Right lobe of liver (tissue), 6 donors: Measurements from ENCODE around the gene C3orf20. TPM values are rescaled to one million over a fixed set of nuclear protein-coding genes. Genes with fewer than 3 reads are reported as not detected.

Source experiments
- ATAC-seq, 4 donors: fragments of 200-7000 bp; cut with Tn5 transposase; one replicate each; pipeline ENCODE4 v1.9.1; 2020; ENCODE audit warnings: mild to moderate bottlenecking in 4 of 4, moderate library complexity in 4 of 4
- DNase-seq, 3 donors: peaks; one replicate each; pipeline ENCODE4 v3.0.0-alpha.2; 2020
- H3K27ac ChIP-seq, 3 donors: fragments of 200-600 bp; one replicate each; pipeline ENCODE4 v1.8.0; 2022
- H3K27me3 ChIP-seq, 2 donors: fragments of 200-600 bp; one replicate each; pipeline ENCODE4 v1.8.0; 2022
- H3K36me3 ChIP-seq, 4 donors: fragments of 200-600 bp; sonication (generic) in 1 of 4; one replicate each; pipeline versions ENCODE4 v1.5.1 to v1.8.0; 2017 to 2022; ENCODE audit warnings: control low read depth in 1 of 4
- H3K4me1 ChIP-seq, 4 donors: fragments of 200-600 bp; sonication (generic) in 1 of 4; one replicate each; pipeline versions ENCODE4 v1.5.1 to v1.8.0; 2017 to 2022; ENCODE audit warnings: control low read depth in 1 of 4
- H3K4me3 ChIP-seq, 3 donors: fragments of 200-600 bp; one replicate each; pipeline ENCODE4 v1.8.0; 2022
- H3K9me3 ChIP-seq, 4 donors: fragments of 200-600 bp; sonication (generic) in 1 of 4; one replicate each; pipeline versions ENCODE4 v1.5.1 to v1.8.0; 2017 to 2022; ENCODE audit warnings: control low read depth in 1 of 4
- POLR2A ChIP-seq: fragments of 450-650 bp; IDR thresholded peaks from one replicate; pipeline ENCODE4 v1.6.1; 2017; ENCODE audit warnings: antibody characterized with exemption, mild to moderate bottlenecking
- WGBS: methylation state at CpG from one replicate; pipeline ENCODE4 v1.1.6; 2018; ENCODE audit warnings: low coverage, low lambda C conversion rate; ENCODE audit not compliant: insufficient coverage; ENCODE audit errors: missing lambda C conversion rate; 5-methylcytosine and 5-hydroxymethylcytosine counted together
- intact Hi-C, 2 donors: fragments of 100-400 bp; cut with DNase I; formaldehyde crosslinking; loops; one replicate each; pipeline versions ENCODE4 v1.11.2 to v1.14.1; 2022
- total RNA-seq, 6 experiments: library from RNA; depleted of rRNA in 2 of 6; stranded (reverse); fragments of >200 nt in 2 of 6; fragmentation: NEBNext Ultra II Directional in 3 of 6; extraction: Animal tissue kit (Norgen Biotek cat#: 25700) in 3 of 6; gene quantifications; one replicate each; pipeline versions ENCODE4 v1.1.0 to v1.2.4, GENCODE V29; 2016 to 2023
- TF ChIP-seq, protein P1 (sequence below), 4 donors: fragments of 200-600 bp in 3 of 4; fragments of 450-650 bp in 1 of 4; IDR thresholded peaks; one replicate each; pipeline versions ENCODE4 v1.5.1 to v1.8.0; 2016 to 2022; ENCODE audit warnings: antibody characterized with exemption in 4 of 4, mild to moderate bottlenecking in 2 of 4
- donor health status: DM: no; HTN: yes; CAD: no.
- donor health status: DM: no; HTN: no; CAD: no.
- donor health status: DM: no; HTN: no; CAD: no.
- donor health status: DM: no; HTN: yes; CAD: no.
- donor health status: DM: no; HTN: yes; CAD: no.

Gene C3orf20
- total RNA-seq, 6 experiments from 2014 or later = 0.09 to 0.11 TPM; not detected in 4

GRCh38 chr3:14663396-14664135 is 11.4 kb upstream of the C3orf20 start:
- no peak for ATAC-seq
- H3K27me3 ChIP-seq = no peaks in the 10 kb centered on the region
- 83% methylated on average over 5 of the region's 5 CpGs for WGBS
- no peaks in the 10 kb centered on the region for H3K4me1 ChIP-seq
- no peak for DNase-seq
- intact Hi-C loops = no loop called here
- peaks cover 13 to 100% (median 58%) of the 10 kb centered on the region in 4 donors for H3K36me3 ChIP-seq
- no peak overlapping the region for H3K27ac ChIP-seq
- no peak overlapping the region for H3K4me3 ChIP-seq
- H3K9me3 ChIP-seq = no peaks in the 10 kb centered on the region
- TF ChIP-seq, protein P1, sequence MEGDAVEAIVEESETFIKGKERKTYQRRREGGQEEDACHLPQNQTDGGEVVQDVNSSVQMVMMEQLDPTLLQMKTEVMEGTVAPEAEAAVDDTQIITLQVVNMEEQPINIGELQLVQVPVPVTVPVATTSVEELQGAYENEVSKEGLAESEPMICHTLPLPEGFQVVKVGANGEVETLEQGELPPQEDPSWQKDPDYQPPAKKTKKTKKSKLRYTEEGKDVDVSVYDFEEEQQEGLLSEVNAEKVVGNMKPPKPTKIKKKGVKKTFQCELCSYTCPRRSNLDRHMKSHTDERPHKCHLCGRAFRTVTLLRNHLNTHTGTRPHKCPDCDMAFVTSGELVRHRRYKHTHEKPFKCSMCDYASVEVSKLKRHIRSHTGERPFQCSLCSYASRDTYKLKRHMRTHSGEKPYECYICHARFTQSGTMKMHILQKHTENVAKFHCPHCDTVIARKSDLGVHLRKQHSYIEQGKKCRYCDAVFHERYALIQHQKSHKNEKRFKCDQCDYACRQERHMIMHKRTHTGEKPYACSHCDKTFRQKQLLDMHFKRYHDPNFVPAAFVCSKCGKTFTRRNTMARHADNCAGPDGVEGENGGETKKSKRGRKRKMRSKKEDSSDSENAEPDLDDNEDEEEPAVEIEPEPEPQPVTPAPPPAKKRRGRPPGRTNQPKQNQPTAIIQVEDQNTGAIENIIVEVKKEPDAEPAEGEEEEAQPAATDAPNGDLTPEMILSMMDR (IDR thresholded peaks at IDR 0.05) = no peak
- TF ChIP-seq POLR2A = no peak

DNA sequence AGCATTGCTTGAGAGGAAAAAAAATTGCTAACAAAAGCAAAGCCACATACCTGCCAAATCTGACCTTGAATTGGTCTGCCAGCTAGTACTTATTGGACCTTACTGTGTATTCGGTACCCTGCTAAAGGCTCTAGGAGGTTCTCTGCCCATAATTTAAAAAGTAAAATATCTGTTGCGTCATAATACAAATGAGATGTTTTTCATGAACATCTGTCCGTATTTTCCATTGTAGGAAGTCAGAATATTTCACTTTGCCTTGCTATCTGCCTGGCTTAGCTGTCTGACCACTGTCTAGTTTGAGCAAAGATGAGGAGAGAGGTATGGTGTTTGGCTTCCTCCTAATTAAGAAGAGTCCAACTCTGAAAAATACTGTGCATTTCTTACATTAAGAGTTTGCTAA is 10.8 kb upstream of the C3orf20 start:
- H3K27me3 ChIP-seq = no peaks in the 10 kb centered on the region
- H3K4me1 ChIP-seq = no peaks in the 10 kb centered on the region
- H3K9me3 ChIP-seq = no peaks in the 10 kb centered on the region
- WGBS = 65% methylated on average over 3 of the region's 3 CpGs
- intact Hi-C loops = no loop called here
- ATAC-seq (no peak), DNase-seq (no peak)
- H3K4me3 ChIP-seq = no peak overlapping the region
- no peak for TF ChIP-seq POLR2A
- TF ChIP-seq, protein P1 (IDR thresholded peaks at IDR 0.05) = no peak
- H3K27ac ChIP-seq = no peak overlapping the region
- H3K36me3 ChIP-seq = peaks cover 19 to 100% (median 60%) of the 10 kb centered on the region in 4 donors

DNA sequence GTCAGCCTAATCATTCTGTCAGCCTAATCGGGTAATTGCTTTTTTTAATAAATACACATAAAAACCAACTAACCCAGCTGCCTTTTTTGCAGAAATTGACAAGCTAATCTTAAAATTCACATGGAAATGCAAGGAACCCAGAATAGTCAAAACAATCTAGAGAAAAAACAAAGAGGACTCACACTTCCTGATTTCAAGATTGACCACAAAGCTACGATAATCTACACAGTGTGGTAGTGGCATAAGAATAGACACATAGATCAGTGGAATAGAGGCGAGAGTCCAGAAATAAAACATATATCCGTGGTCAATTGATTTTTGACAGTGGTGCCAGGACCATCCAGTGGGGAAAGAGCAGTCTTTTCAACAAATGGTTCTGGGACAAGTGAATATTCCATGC is 2.4 kb upstream of the C3orf20 start:
- no peak for DNase-seq
- H3K27me3 ChIP-seq = no peaks in the 10 kb centered on the region
- intact Hi-C loops = loop anchor here (5.0 to 10.0 kb wide), 3 partner anchors 102 to 242 kb away; no protein-coding TSS in a partner anchor
- no peak overlapping the region for H3K4me3 ChIP-seq
- WGBS = 70% methylated on average over 3 of the region's 4 CpGs
- H3K9me3 ChIP-seq = no peaks in the 10 kb centered on the region
- no peak for ATAC-seq
- H3K27ac ChIP-seq = no peak overlapping the region
- peaks cover 19 to 53% (median 34%) of the 10 kb centered on the region in 4 donors for H3K36me3 ChIP-seq
- TF ChIP-seq, protein P1 (IDR thresholded peaks at IDR 0.05) = no peak
- no peak for TF ChIP-seq POLR2A
- H3K4me1 ChIP-seq = peaks cover 0 to 2% (median under 1%) of the 10 kb centered on the region in 4 donors

GRCh38 chr3:14676881-14677280 is 1.9 kb downstream of the C3orf20 start:
- 70% methylated on average over 4 of the region's 4 CpGs for WGBS
- Histone ChIP-seq H3K9me3 (no peaks in the 10 kb centered on the region), H3K4me3 (no peak overlapping the region), H3K4me1 (peaks cover 0 to 10% (median 3%) of the 10 kb centered on the region in 4 donors), H3K27ac (no peak overlapping the region), H3K36me3 (peaks cover 0 to 10% (median 3%) of the 10 kb centered on the region in 4 donors), H3K27me3 (no peaks in the 10 kb centered on the region)
- TF ChIP-seq, protein P1 (IDR thresholded peaks at IDR 0.05) = no peak
- no peak for TF ChIP-seq POLR2A
- no peak for ATAC-seq
- intact Hi-C loops = loop anchor here in 1 of 2 donors (10.0 kb wide), 2 partner anchors 98 to 238 kb away; no protein-coding TSS in a partner anchor
- no peak for DNase-seq
